H1 (cell line): ENCODE data around the gene SLC13A2. TPM values are rescaled to one million over a fixed set of nuclear protein-coding genes. Genes with fewer than 3 reads are reported as not detected.
A peak's percentile ranks its signal among the peaks of the same experiment; 100 is the strongest.

ENCODE experiments used
- CTCF ChIA-PET: fragments of 300-600 bp; sonication (Branson Sonifier 250); formaldehyde crosslinking; loops from one replicate; lab custom pipeline; 2021; ENCODE audit not compliant: partially characterized antibody; lab: Charles Lee
- POLR2A ChIA-PET: fragments of 300-600 bp; sonication (Branson Sonifier 250); formaldehyde crosslinking; loops from one replicate; lab custom pipeline; 2021; ENCODE audit warnings: inconsistent platforms; ENCODE audit not compliant: partially characterized antibody; lab: Charles Lee
- DNase-seq, 2 experiments: peaks; one replicate each; pipeline versions ENCODE4 v3.0.0 to v3.0.0-alpha.2; 2010 to 2022; ENCODE audit warnings: low spot score in 2 of 2, low read depth in 1 of 2, mixed read lengths in 1 of 2
- FAIRE-seq: peaks from 2 replicates; lab custom pipeline; 2011; peaks lifted over from hg19 to GRCh38; lab: Jason Lieb, UNC
- H2AFZ ChIP-seq: 2 replicates; pipeline ENCODE4 v1.8.1; 2012; ENCODE audit warnings: low read length, inconsistent platforms
- H2AK5ac ChIP-seq: 2 replicates; pipeline ENCODE4 v1.6.1; 2013; ENCODE audit warnings: low read depth, low read length
- H2BK120ac ChIP-seq: replicated peaks from 2 replicates; pipeline ENCODE3; 2013; ENCODE audit warnings: low read depth, low read length, inconsistent platforms
- H2BK12ac ChIP-seq: 2 replicates; pipeline ENCODE4 v1.6.1; 2013; ENCODE audit warnings: low read depth, low read length
- H2BK15ac ChIP-seq: 2 replicates; pipeline ENCODE4 v1.6.1; 2013; ENCODE audit warnings: low read length
- H2BK20ac ChIP-seq: 2 replicates; pipeline ENCODE4 v1.6.1; 2013; ENCODE audit warnings: low read length
- H2BK5ac ChIP-seq: 2 replicates; pipeline ENCODE4 v1.6.1; 2013; ENCODE audit warnings: low read depth, low read length
- H3K14ac ChIP-seq: 2 replicates; pipeline ENCODE4 v1.6.1; 2013; ENCODE audit warnings: inconsistent platforms; ENCODE audit not compliant: insufficient read length
- H3K18ac ChIP-seq: 2 replicates; pipeline ENCODE4 v1.6.1; 2013; ENCODE audit warnings: low read length; ENCODE audit errors: extremely low read depth
- H3K23ac ChIP-seq: 2 replicates; pipeline ENCODE4 v1.6.1; 2013; ENCODE audit warnings: inconsistent platforms; ENCODE audit not compliant: insufficient read length
- H3K23me2 ChIP-seq: 2 replicates; pipeline ENCODE4 v1.6.1; 2013; ENCODE audit warnings: low read depth, low read length
- H3K27ac ChIP-seq: 2 replicates; pipeline ENCODE4 v1.6.1; 2011; ENCODE audit warnings: low read depth, low read length, inconsistent platforms
- H3K27me3 ChIP-seq, 4 experiments: replicated peaks in 1 of 4; 1 replicate in 1 of 4; 2 replicates in 3 of 4; pipeline versions ENCODE4 v1.6.1 to v1.8.1; 2011 to 2013; ENCODE audit warnings: low read length in 3 of 4, mild to moderate bottlenecking in 3 of 4, inconsistent platforms in 2 of 4, mixed read lengths in 2 of 4, moderate library complexity in 1 of 4; ENCODE audit not compliant: control insufficient read depth in 3 of 4, insufficient read depth in 3 of 4; ENCODE audit errors: extremely low read depth in 1 of 4
- H3K36me3 ChIP-seq, 4 experiments: 2 replicates each; pipeline versions ENCODE4 v1.6.1 to v1.8.1; 2011 to 2013; ENCODE audit warnings: mild to moderate bottlenecking in 4 of 4, low read length in 3 of 4, moderate library complexity in 2 of 4, control low read depth in 1 of 4, inconsistent platforms in 1 of 4; ENCODE audit not compliant: insufficient read depth in 4 of 4, control insufficient read depth in 2 of 4
- H3K4ac ChIP-seq: replicated peaks from 2 replicates; pipeline ENCODE3; 2013; ENCODE audit warnings: low read length, low read depth, mixed read lengths, inconsistent platforms; ENCODE audit not compliant: insufficient read length
- H3K4me1 ChIP-seq, 4 experiments: replicated peaks in 1 of 4; 1 replicate in 1 of 4; 2 replicates in 3 of 4; pipeline versions ENCODE4 v1.6.1 to v1.8.1; 2011 to 2013; ENCODE audit warnings: low read length in 3 of 4, inconsistent platforms in 2 of 4, mixed read lengths in 1 of 4; ENCODE audit not compliant: insufficient read depth in 4 of 4, control insufficient read depth in 3 of 4
- H3K4me2 ChIP-seq, 2 experiments: 2 replicates each; pipeline versions ENCODE4 v1.6.1 to v1.8.1; 2011 to 2013; ENCODE audit warnings: low read depth in 2 of 2, low read length in 2 of 2, control low read depth in 1 of 2, inconsistent platforms in 1 of 2, mild to moderate bottlenecking in 1 of 2; ENCODE audit not compliant: insufficient read depth in 1 of 2
- H3K4me3 ChIP-seq, 4 experiments: fragments of 200-600, 300-600 bp in 1 of 4; sonication (generic), shearing (Covaris generic), sonication (Bioruptor Twin) in 1 of 4; 2 replicates each; pipeline versions ENCODE4 v1.5.1 to v1.8.1; 2011 to 2016; ENCODE audit warnings: low read length in 4 of 4, low read depth in 3 of 4, control low read depth in 2 of 4, inconsistent platforms in 2 of 4, mild to moderate bottlenecking in 2 of 4, mixed read lengths in 1 of 4, moderate library complexity in 1 of 4; ENCODE audit not compliant: insufficient read depth in 2 of 4; ENCODE audit errors: extremely low read depth in 1 of 4
- H3K56ac ChIP-seq: replicated peaks from 2 replicates; pipeline ENCODE3; 2013; ENCODE audit warnings: low read depth, mild to moderate bottlenecking, mixed read lengths, low read length, inconsistent platforms; ENCODE audit not compliant: insufficient read length
- H3K79me1 ChIP-seq: 2 replicates; pipeline ENCODE4 v1.6.1; 2013; ENCODE audit warnings: low read depth, low read length, control low read depth
- H3K79me2 ChIP-seq, 2 experiments: 2 replicates each; pipeline versions ENCODE4 v1.6.1 to v1.8.1; 2012 to 2013; ENCODE audit warnings: low read length in 2 of 2, mild to moderate bottlenecking in 2 of 2, inconsistent platforms in 1 of 2; ENCODE audit not compliant: insufficient read depth in 2 of 2, control insufficient read depth in 1 of 2
- H3K9ac ChIP-seq, 4 experiments: replicated peaks in 1 of 4; 1 replicate in 1 of 4; 2 replicates in 3 of 4; pipeline versions ENCODE4 v1.6.1 to v1.8.1; 2011 to 2013; ENCODE audit warnings: low read depth in 3 of 4, low read length in 3 of 4, control low read depth in 2 of 4, mild to moderate bottlenecking in 2 of 4, moderate library complexity in 2 of 4, inconsistent platforms in 1 of 4; ENCODE audit errors: extremely low read depth in 1 of 4
- H3K9me3 ChIP-seq, 2 experiments: 2 replicates each; pipeline versions ENCODE4 v1.6.1 to v1.8.1; 2012 to 2013; ENCODE audit warnings: mild to moderate bottlenecking in 2 of 2, moderate library complexity in 2 of 2, control low read depth in 1 of 2, inconsistent platforms in 1 of 2, low read depth in 1 of 2, low read length in 1 of 2, mixed read lengths in 1 of 2; ENCODE audit not compliant: insufficient read depth in 2 of 2
- H4K20me1 ChIP-seq, 2 experiments: replicated peaks in 1 of 2; 2 replicates each; pipeline versions ENCODE3 to v1.8.1; 2011 to 2013; ENCODE audit warnings: inconsistent platforms in 2 of 2, low read length in 2 of 2, mild to moderate bottlenecking in 1 of 2; ENCODE audit not compliant: insufficient read depth in 2 of 2, control insufficient read depth in 1 of 2
- H4K5ac ChIP-seq: 2 replicates; pipeline ENCODE4 v1.6.1; 2013; ENCODE audit warnings: low read length, low read depth, mixed read lengths, inconsistent platforms; ENCODE audit not compliant: insufficient read length
- H4K8ac ChIP-seq: 2 replicates; pipeline ENCODE4 v1.8.0; 2013; ENCODE audit warnings: mild to moderate bottlenecking, moderate library complexity, low read length, inconsistent platforms; ENCODE audit not compliant: insufficient read depth; ENCODE audit errors: extremely low read depth
- H4K91ac ChIP-seq: replicated peaks from 2 replicates; pipeline ENCODE3; 2013; ENCODE audit warnings: low read length, mixed read lengths, inconsistent platforms; ENCODE audit not compliant: insufficient read length
- BACH1 ChIP-seq: IDR thresholded peaks from 2 replicates; pipeline ENCODE4 v1.6.1; 2012; ENCODE audit warnings: low read length, improper control_type of control experiment
- CEBPB ChIP-seq: IDR thresholded peaks from 2 replicates; pipeline ENCODE4 v1.6.1; 2012; ENCODE audit warnings: low read depth, low read length
- HDAC2 ChIP-seq, 2 experiments: fragments of 300-600 bp in 1 of 2; sonication (generic) in 1 of 2; IDR thresholded peaks; 2 replicates each; pipeline ENCODE4 v1.6.1; 2011 to 2012; ENCODE audit warnings: low read depth in 2 of 2, low read length in 2 of 2, mild to moderate bottlenecking in 2 of 2, moderate library complexity in 2 of 2, borderline replicate concordance in 1 of 2, inconsistent platforms in 1 of 2
- KDM4A ChIP-seq: IDR thresholded peaks from one replicate; pipeline ENCODE4 v1.7.1; 2012; ENCODE audit warnings: low read depth, mild to moderate bottlenecking, moderate library complexity, low read length, inconsistent platforms; ENCODE audit not compliant: severe bottlenecking
- KDM5A ChIP-seq: fragments of 200-600 bp; IDR thresholded peaks from 2 replicates; pipeline ENCODE4 v1.7.1; 2012; ENCODE audit warnings: mild to moderate bottlenecking, low read length, inconsistent platforms, mixed read lengths
- RFX5 ChIP-seq: IDR thresholded peaks from 2 replicates; pipeline ENCODE4 v1.6.1; 2011; ENCODE audit warnings: low read depth, low read length, improper control_type of control experiment, borderline replicate concordance
- TCF12 ChIP-seq: IDR thresholded peaks from 2 replicates; pipeline ENCODE4 v1.6.1; 2011; ENCODE audit warnings: low read depth, mild to moderate bottlenecking, low read length
- WGBS, 2 experiments: shearing (Covaris generic) in 1 of 2; methylation state at CpG; one replicate each; pipeline versions ENCODE4 v1.1.6 to v1.1.7; 2013 to 2015; ENCODE audit warnings: low lambda C conversion rate in 2 of 2, mixed read lengths in 2 of 2, inconsistent platforms in 1 of 2, low coverage in 1 of 2, missing lambda C conversion rate in 1 of 2; ENCODE audit not compliant: insufficient replicate concordance in 2 of 2, insufficient coverage in 1 of 2, insufficient read length in 1 of 2; ENCODE audit errors: extremely low coverage in 1 of 2, missing lambda C conversion rate in 1 of 2; 5-methylcytosine and 5-hydroxymethylcytosine counted together
- polyA plus RNA-seq, 7 experiments: library from polyadenylated mRNA; depleted of rRNA in 3 of 7; stranded (reverse) in 5 of 7; unstranded in 2 of 7; fragments of >200 nt in 5 of 7; fragments of 200-250 nt in 2 of 7; gene quantifications; 1 replicate in 5 of 7; 2 replicates in 1 of 7; 4 replicates in 1 of 7; pipeline versions ENCODE4 v1.2.1 to v1.2.3, GENCODE V29; 2011 to 2013; ENCODE audit warnings: missing spikeins in 2 of 7, mixed read lengths in 2 of 7
- total RNA-seq: library from RNA; stranded (reverse); fragmentation: NEBNext Ultra II Directional; extraction: Animal tissue kit (Norgen Biotek cat#: 25700); gene quantifications from 2 replicates; pipeline ENCODE4 v1.2.1, GENCODE V29; 2021
- TF ChIP-seq, protein P1 (sequence below): IDR thresholded peaks from 2 replicates; pipeline ENCODE4 v1.6.1; 2011; ENCODE audit warnings: low read depth, mild to moderate bottlenecking, low read length; ENCODE audit not compliant: insufficient read depth

The SLC13A2 gene
- total and polyA plus RNA-seq, 2 of the 8 experiments (the other 6 are each of a cell fraction or from before 2014, with no cell fraction given): not detected

DNA sequence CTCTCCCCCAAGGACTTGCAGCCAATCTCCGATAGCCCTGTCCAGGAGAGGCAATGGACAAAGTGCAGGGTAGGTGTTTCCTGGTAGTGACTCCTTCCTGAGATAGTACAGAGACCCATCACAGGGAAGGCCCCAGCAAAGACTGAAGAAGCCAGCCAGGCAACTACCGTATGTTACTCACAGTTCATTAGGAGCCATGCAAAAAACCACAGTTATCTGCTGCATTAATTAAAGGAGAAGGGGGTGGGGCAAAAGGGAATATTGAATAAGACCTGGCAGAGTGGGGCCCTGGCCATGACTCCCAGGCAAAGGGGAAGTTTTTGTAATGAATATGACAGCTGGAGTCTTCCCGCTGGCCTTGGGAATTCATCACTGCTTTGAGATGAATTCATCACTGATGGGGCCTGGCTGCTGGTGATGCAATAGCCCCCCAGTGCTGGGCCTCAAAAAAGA, 2.5 kb upstream of the SLC13A2 start:
- H3K4ac ChIP-seq: no peak overlapping the region
- H3K9ac ChIP-seq: no peak overlapping the region
- 82% methylated on average over 3 of the region's 3 CpGs; no CpG with 5 or more reads in 1 of the 2 experiments for WGBS, 2 experiments
- H3K79me2 ChIP-seq: no peaks in the 10 kb centered on the region
- H3K79me1 ChIP-seq: no peaks in the 10 kb centered on the region
- no peak overlapping the region for H4K8ac ChIP-seq
- no peak overlapping the region for H2BK15ac ChIP-seq
- H2BK20ac ChIP-seq: no peak overlapping the region
- H4K91ac ChIP-seq: no peak overlapping the region
- 0 out of 2 replicates have a peak overlapping the region, but pooled peaks have one; percentile 1 for H2AFZ ChIP-seq
- no peak overlapping the region for H3K18ac ChIP-seq
- H3K23ac ChIP-seq: no peak overlapping the region
- no peak overlapping the region for H3K56ac ChIP-seq
- POLR2A ChIA-PET: no interaction called here
- H2AK5ac ChIP-seq: no peak overlapping the region
- H2BK12ac ChIP-seq: no peak overlapping the region
- H3K23me2 ChIP-seq: peaks cover 2% of the 10 kb centered on the region; the same call in 1 of the 2 replicates
- H3K36me3 ChIP-seq: no peaks in the 10 kb centered on the region
- peak in 1 of 2 experiments; percentile 35 for DNase-seq
- no peak overlapping the region for H4K5ac ChIP-seq
- H3K27me3 ChIP-seq: no peaks in the 10 kb centered on the region; a peak in 2 of 7 replicates
- H3K27ac ChIP-seq: no peak overlapping the region
- H3K14ac ChIP-seq: no peak overlapping the region
- H2BK5ac ChIP-seq: no peak overlapping the region
- no peaks in the 10 kb centered on the region for H4K20me1 ChIP-seq
- no peak overlapping the region for H3K4me3 ChIP-seq
- FAIRE-seq: no peak
- no peak overlapping the region for H3K4me2 ChIP-seq
- H3K4me1 ChIP-seq: peaks cover 0 to 2% (median under 1%) of the 10 kb centered on the region in 4 experiments; a peak in 1 of 7 replicates
- TF ChIP-seq HDAC2 (IDR thresholded peaks at IDR 0.05; ENCODE audit: borderline replicate concordance in 1 of 2, low read depth in 2 of 2, low read length in 2 of 2): no peak
- no peak for TF ChIP-seq RFX5
- no peak for TF ChIP-seq CEBPB
- TF ChIP-seq BACH1: no peak
- TF ChIP-seq, protein P1, sequence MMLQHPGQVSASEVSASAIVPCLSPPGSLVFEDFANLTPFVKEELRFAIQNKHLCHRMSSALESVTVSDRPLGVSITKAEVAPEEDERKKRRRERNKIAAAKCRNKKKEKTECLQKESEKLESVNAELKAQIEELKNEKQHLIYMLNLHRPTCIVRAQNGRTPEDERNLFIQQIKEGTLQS: no peak
- TF ChIP-seq KDM4A: no peak
- no peak for TF ChIP-seq TCF12
- TF ChIP-seq KDM5A: no peak
- no peak overlapping the region for H2BK120ac ChIP-seq
- no peaks in the 10 kb centered on the region for H3K9me3 ChIP-seq
- CTCF ChIA-PET: interaction anchor here (1.5 kb wide), 1 partner anchor 16 kb away, joined by 3 read pairs; no protein-coding TSS in a partner anchor
